Measurements from ENCODE around the gene FUOM.

GRCh38 chr10:133325440-133326222 lies 32.2 kb downstream of the FUOM start:
- TF ChIP-seq YY1 (IDR thresholded peaks at IDR 0.05; ENCODE audit: insufficient read depth, insufficient read length) (no peak), ZNF274 (IDR thresholded peaks at IDR 0.05; ENCODE audit: low read depth, low read length) (no peak)
